ENCODE results near the gene ABCB10. TPM values are rescaled to one million over a fixed set of nuclear protein-coding genes. Genes with fewer than 3 reads are reported as not detected.
A peak's percentile ranks its signal among the peaks of the same experiment; 100 is the strongest.

ABCB10 gene
- total and polyA plus RNA-seq, 8 donors, result 3.8 to 8.6 (median 6.4) TPM

DNA sequence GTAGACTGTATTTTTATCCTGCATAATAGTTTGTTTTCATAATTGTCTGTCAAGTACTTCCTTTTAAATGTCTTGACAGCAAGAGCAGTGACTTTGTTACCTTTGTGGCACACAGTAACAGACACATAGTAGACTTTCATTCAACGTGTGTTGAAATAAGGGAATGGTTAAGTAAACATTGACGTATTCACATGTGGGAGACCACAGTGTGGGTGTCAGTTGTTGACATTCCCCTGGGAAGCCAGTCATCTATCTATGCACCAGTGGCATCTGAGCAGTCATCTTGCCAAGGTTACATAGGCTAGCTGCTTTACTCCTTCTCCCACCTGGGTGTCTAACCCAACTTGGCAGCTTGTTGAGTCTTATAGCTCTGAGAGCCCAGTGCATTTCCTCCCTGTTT, 48.9 kb downstream of the ABCB10 start:
- H3K4me3 ChIP-seq, result no peak overlapping the region
- no peak for ATAC-seq
- WGBS, 2 donors, result 42 to 47% methylated on average over 2 of the region's 2 CpGs
- FAIRE-seq, result no peak
- TF ChIP-seq, protein P1, sequence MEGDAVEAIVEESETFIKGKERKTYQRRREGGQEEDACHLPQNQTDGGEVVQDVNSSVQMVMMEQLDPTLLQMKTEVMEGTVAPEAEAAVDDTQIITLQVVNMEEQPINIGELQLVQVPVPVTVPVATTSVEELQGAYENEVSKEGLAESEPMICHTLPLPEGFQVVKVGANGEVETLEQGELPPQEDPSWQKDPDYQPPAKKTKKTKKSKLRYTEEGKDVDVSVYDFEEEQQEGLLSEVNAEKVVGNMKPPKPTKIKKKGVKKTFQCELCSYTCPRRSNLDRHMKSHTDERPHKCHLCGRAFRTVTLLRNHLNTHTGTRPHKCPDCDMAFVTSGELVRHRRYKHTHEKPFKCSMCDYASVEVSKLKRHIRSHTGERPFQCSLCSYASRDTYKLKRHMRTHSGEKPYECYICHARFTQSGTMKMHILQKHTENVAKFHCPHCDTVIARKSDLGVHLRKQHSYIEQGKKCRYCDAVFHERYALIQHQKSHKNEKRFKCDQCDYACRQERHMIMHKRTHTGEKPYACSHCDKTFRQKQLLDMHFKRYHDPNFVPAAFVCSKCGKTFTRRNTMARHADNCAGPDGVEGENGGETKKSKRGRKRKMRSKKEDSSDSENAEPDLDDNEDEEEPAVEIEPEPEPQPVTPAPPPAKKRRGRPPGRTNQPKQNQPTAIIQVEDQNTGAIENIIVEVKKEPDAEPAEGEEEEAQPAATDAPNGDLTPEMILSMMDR (IDR thresholded peaks at IDR 0.05), result no peak
- DNase-seq, result no peak
- H3K27me3 ChIP-seq, result no peaks in the 10 kb centered on the region
- no peaks in the 10 kb centered on the region for H3K36me3 ChIP-seq
- H3K4me1 ChIP-seq, result peaks cover 0 to 19% (median 11%) of the 10 kb centered on the region in 3 donors
- no peak overlapping the region for H3K27ac ChIP-seq
- intact Hi-C loops (cut with DNase I), result no loop called here
- H3K9me3 ChIP-seq, result no peaks in the 10 kb centered on the region

DNA sequence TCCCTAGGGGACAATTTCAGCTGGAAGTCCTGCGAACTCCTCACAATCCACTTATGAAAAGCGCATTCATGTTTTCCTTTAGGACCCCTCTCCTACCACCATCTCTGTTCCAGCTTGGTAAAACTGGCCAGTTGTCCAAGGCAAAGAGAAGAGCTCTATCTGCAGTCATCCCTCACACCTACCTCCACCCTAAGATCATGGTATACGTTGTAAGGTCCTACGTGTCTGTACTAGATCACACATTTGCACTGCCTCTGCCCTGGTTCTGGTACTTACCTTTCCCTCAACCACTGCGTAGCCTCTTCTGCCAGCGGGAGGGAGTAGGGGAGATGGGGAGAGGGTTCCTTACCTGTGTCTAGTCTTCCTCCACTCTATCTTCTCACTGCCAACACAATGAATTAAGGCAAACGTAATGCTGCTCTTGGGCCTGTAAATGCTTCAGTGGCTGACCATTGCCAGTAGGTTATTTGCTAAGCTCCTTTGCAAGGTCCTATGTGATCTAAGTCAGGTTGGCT, 49.6 kb downstream of the ABCB10 start:
- Histone ChIP-seq H3K4me1 (peaks cover 0 to 19% (median 11%) of the 10 kb centered on the region in 3 donors), H3K36me3 (no peaks in the 10 kb centered on the region), H3K9me3 (no peaks in the 10 kb centered on the region), H3K27me3 (no peaks in the 10 kb centered on the region), H3K27ac (peak overlapping the region; percentile 90 to 96 (median 94)), H3K4me3 (peak overlapping the region; percentile 87 to 98 (median 96))
- peak in 2 of 4 donors; percentile 4 to 6 for ATAC-seq
- no peak for FAIRE-seq
- 68 to 74% methylated on average over 7 of the region's 7 CpGs for WGBS, 2 donors
- no peak for DNase-seq
- TF ChIP-seq, protein P1 (IDR thresholded peaks at IDR 0.05), result no peak
- intact Hi-C loops (cut with DNase I), result no loop called here

DNA sequence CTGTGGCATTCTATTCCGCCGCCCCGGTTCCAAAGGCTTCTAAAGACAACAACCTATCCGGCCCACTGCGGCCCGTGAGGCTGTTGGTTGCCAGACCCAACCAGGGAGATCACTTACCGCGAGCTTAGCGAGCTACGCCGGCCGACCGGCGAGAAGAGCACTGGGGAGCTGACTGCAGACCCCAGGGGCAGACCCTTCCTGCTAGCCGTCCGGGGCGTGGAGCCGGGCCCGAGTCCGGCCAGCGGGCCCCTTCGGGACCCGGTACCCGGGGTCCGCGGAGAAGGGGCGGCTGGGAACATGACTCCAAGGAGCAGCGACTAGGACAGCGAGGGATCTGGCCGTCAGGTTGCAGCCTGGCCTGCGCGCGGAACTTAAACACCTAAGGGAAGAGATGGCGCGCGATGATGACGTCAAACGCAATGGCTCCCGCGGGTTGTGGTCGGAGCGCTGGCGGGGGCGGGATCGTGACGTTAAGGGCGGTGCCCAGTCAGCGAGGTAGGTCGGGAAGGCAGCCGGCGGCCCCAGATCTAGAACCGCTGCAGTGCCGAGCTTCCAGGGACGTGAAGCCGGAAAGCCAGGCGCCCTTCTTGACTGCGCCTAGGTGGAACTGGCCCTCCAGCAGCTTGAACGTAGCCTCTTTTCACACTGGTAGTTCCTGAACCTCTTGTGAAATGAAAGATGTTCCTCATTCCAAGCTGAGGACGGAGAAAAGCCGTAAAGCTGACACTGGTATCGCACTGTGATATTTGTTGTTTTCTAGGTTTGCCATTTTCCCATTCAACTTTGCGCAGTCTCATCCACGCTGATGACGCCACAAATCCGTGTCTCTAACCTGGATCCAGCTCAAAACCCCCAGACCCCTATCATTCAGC, 50.3 kb downstream of the ABCB10 start, which contains the start of gene NUP133:
Gene NUP133, minus strand, starts transcription at position 391 of the 872 bp plus-strand sequence. Its CDS starts 92 bp downstream, at position 299.
- H3K36me3 ChIP-seq, result no peaks in the 10 kb centered on the region
- intact Hi-C loops (cut with DNase I), result no loop called here
- no peaks in the 10 kb centered on the region for H3K9me3 ChIP-seq
- peak within 1 kb of the TSS; percentile 87 to 98 (median 96) for H3K4me3 ChIP-seq
- no peaks in the 10 kb centered on the region for H3K27me3 ChIP-seq
- ATAC-seq (peak; percentile 98 to 99 (median 99)), FAIRE-seq (no peak), DNase-seq (peak; percentile 97 to 100 (median 99))
- H3K27ac ChIP-seq, result peak within 1 kb of the TSS; percentile 90 to 96 (median 94)
- WGBS, 2 donors, result 0 to 1% methylated on average over 65 of the region's 65 CpGs
- H3K4me1 ChIP-seq, result peaks cover 0 to 19% (median 11%) of the 10 kb centered on the region in 3 donors
- TF ChIP-seq, protein P1 (IDR thresholded peaks at IDR 0.05), result no peak

DNA sequence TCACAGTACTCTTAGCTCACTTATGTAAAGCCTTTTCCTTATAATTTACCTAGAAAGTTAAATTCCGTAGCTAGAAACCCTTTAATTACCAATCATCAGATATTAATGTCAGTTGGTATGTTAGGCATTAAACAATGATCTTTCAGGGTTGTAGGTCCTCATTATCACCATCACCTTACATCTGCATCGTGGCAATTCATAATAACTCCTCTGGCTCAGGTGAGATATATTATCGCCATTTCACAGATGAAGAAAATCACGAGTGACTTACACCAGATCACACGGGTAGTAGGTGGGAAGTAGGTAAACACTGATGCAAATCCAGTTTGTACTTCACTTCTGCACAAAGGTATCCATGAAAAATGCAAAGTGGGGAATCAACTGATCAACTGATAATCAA, 51.0 kb downstream of the ABCB10 start:
- TF ChIP-seq, protein P1 (IDR thresholded peaks at IDR 0.05), result no peak
- no peak for DNase-seq

More for the DNA sequence above, 51.0 kb downstream of the ABCB10 start:
- FAIRE-seq (no peak), ATAC-seq (peak in 2 of 4 donors; percentile 0 to 2)
- intact Hi-C loops (cut with DNase I), result no loop called here
- H3K27me3 ChIP-seq, result no peaks in the 10 kb centered on the region
- no peaks in the 10 kb centered on the region for H3K36me3 ChIP-seq
- peak overlapping the region; percentile 90 to 96 (median 94) for H3K27ac ChIP-seq
- no peaks in the 10 kb centered on the region for H3K9me3 ChIP-seq
- peaks cover 0 to 19% (median 11%) of the 10 kb centered on the region in 3 donors for H3K4me1 ChIP-seq
- H3K4me3 ChIP-seq, result peak overlapping the region; percentile 87 to 98 (median 96)
- WGBS, 2 donors, result 2% methylated on average over 5 of the region's 5 CpGs

Data from pancreas (tissue), 10 donors.